Measurements from ENCODE around the gene ZNF442. TPM values are rescaled to one million over a fixed set of nuclear protein-coding genes. Genes with fewer than 3 reads are reported as not detected.

ZNF442 gene
- total RNA-seq (2021), result 3.7 and 4.0 TPM in 2 replicates
- long read RNA-seq, transcript ZNF442-203 (3 exons, 1,906 nt), result major isoform, 14 of 17 reads
- long read RNA-seq, partial matches to known transcripts, result 0 of 17 reads
- long read RNA-seq, other reads (novel, unspliced or antisense), result 3 of 17 reads

GRCh38 chr19:12365236-12366162, at the start of gene ZNF442:
ZNF442 (minus strand) TSS chr19:12365683; CDS start chr19:12363631, 2,052 bp downstream.
- H3K23ac ChIP-seq (ENCODE audit: insufficient read length, low read depth, low read length), result no peak within 1 kb of the TSS
- H3K27me3 ChIP-seq (ENCODE audit: insufficient read depth, low read length), result no peaks in the 10 kb centered on the region
- H2BK20ac ChIP-seq (ENCODE audit: low read depth, low read length, poor library complexity, severe bottlenecking), result no peak within 1 kb of the TSS
- peak within 1 kb of the TSS; percentile 66 to 95 (median 94); a peak in 6 of 7 replicates for H3K27ac Mint-ChIP-seq
- H3K4me2 ChIP-seq (ENCODE audit: insufficient read depth, insufficient read length, low read length), result peak within 1 kb of the TSS; percentile 75
- H2BK12ac ChIP-seq (ENCODE audit: insufficient read length, low read depth, low read length), result no peak within 1 kb of the TSS
- H3K79me2 ChIP-seq (ENCODE audit: insufficient read depth, low read length), result no peaks in the 10 kb centered on the region
- H3K18ac ChIP-seq (ENCODE audit: insufficient read length, low read depth, low read length), result peak within 1 kb of the TSS; percentile 65
- no peak within 1 kb of the TSS for H3K56ac ChIP-seq (ENCODE audit: insufficient read length, low read depth, low read length)
- no peaks in the 10 kb centered on the region for H3K4me1 ChIP-seq (ENCODE audit: insufficient read depth, low read length)
- H3K79me1 ChIP-seq (ENCODE audit: insufficient read depth, low read depth, low read length, poor library complexity, severe bottlenecking), result no peaks in the 10 kb centered on the region
- peaks cover 7% of the 10 kb centered on the region for H3K23me2 ChIP-seq (ENCODE audit: insufficient read length, low read depth, low read length, poor library complexity, severe bottlenecking)
- no peak within 1 kb of the TSS for H3T11ph ChIP-seq (ENCODE audit: low read length)
- peak within 1 kb of the TSS; percentile 7 for H3K27ac ChIP-seq (ENCODE audit: insufficient read length, low read depth, low read length)
- peak within 1 kb of the TSS; percentile 86 to 95 for H3K4me3 Mint-ChIP-seq
- peaks cover 16 to 37% (median 25%) of the 10 kb centered on the region in 3 experiments for H3K36me3 Mint-ChIP-seq (ENCODE audit: insufficient read depth in 1 of 3, low read depth in 3 of 3)
- peak within 1 kb of the TSS; percentile 56 for H3K9ac ChIP-seq (ENCODE audit: extremely low read depth, insufficient read length, low read length)
- no peaks in the 10 kb centered on the region for H4K20me1 ChIP-seq (ENCODE audit: control insufficient read depth, insufficient read depth, insufficient read length)
- no peak within 1 kb of the TSS for H2BK5ac ChIP-seq (ENCODE audit: insufficient read length, low read length)
- no peak within 1 kb of the TSS for H2AK5ac ChIP-seq (ENCODE audit: insufficient read length, low read length)
- no CpG with 5 or more reads among the region's 51 CpGs for WGBS (ENCODE audit: extremely low coverage, insufficient read length, low lambda C conversion rate)
- H3K4me1 Mint-ChIP-seq, result peaks cover 10 to 19% of the 10 kb centered on the region in 2 experiments
- no peak within 1 kb of the TSS for H4K5ac ChIP-seq (ENCODE audit: insufficient read length, low read depth, low read length)
- H2BK120ac ChIP-seq (ENCODE audit: low read depth, low read length, poor library complexity, severe bottlenecking), result no peak within 1 kb of the TSS
- H4K91ac ChIP-seq (ENCODE audit: insufficient read length, low read depth, low read length), result no peak within 1 kb of the TSS
- peak; percentile 70 for TF ChIP-seq CTCF (conservative IDR thresholded peaks at IDR 0.05)
- H3K4ac ChIP-seq (ENCODE audit: low read depth, low read length), result no peak within 1 kb of the TSS; the same call in 1 of the 2 replicates
- peaks cover 45 to 64% of the 10 kb centered on the region in 2 experiments for H3K9me3 Mint-ChIP-seq
- H3K27me3 Mint-ChIP-seq (ENCODE audit: low read depth), result peaks cover 15% of the 10 kb centered on the region
- H2BK15ac ChIP-seq (ENCODE audit: low read depth, low read length), result no peak within 1 kb of the TSS
- peaks cover 11% of the 10 kb centered on the region for H3K9me3 ChIP-seq (ENCODE audit: control insufficient read depth, low read depth, low read length)
- no peak within 1 kb of the TSS for H2AFZ ChIP-seq (ENCODE audit: low read length)
- H3K14ac ChIP-seq (ENCODE audit: insufficient read depth, low read length), result peak within 1 kb of the TSS; percentile 87
- no peak within 1 kb of the TSS for H4K8ac ChIP-seq (replicated peaks; ENCODE audit: insufficient read length, low read depth, low read length)
- peak; percentile 99 for DNase-seq

Measured in H9 (cell line).